ENCODE results near the gene DOP1A. TPM values are rescaled to one million over a fixed set of nuclear protein-coding genes. Genes with fewer than 3 reads are reported as not detected.

Gene DOP1A
- total RNA-seq, 1 experiment from 2014 or later = 31.9 TPM

GRCh38 chr6:83126223-83126622, 58.8 kb downstream of the DOP1A start:
- Histone ChIP-seq H3K27ac (ENCODE audit: low read depth, low read length, poor library complexity, severe bottlenecking) (no peak overlapping the region), H3K36me3 (ENCODE audit: insufficient read depth, low read length, poor library complexity, severe bottlenecking) (peaks cover 55% of the 10 kb centered on the region), H3K9me3 (ENCODE audit: low read depth, low read length, poor library complexity, severe bottlenecking) (no peaks in the 10 kb centered on the region), H3K4me1 (ENCODE audit: insufficient read depth, low read length, poor library complexity, severe bottlenecking) (no peaks in the 10 kb centered on the region), H3K27me3 (replicated peaks; ENCODE audit: insufficient read depth, low read depth, low read length, poor library complexity) (no peaks in the 10 kb centered on the region), H3K4me3 (ENCODE audit: low read depth, low read length, poor library complexity, severe bottlenecking) (no peak overlapping the region)
- DNase-seq (ENCODE audit: low spot score) = no peak
- BruUV-seq (replicated peaks) = no TSS peak
- TF ChIP-seq EZH2 (IDR thresholded peaks at IDR 0.05; ENCODE audit: borderline replicate concordance, low read depth, low read length, poor library complexity, severe bottlenecking) = no peak
- TF ChIP-seq CTCF (conservative IDR thresholded peaks at IDR 0.05; ENCODE audit: low read depth, low read length) = no peak
- POLR2A ChIA-PET (ENCODE audit: low non-redundant PET) = no interaction called here
- intact Hi-C loops (cut with micrococcal nuclease; ENCODE audit: unreplicated experiment) = no loop called here
- CTCF ChIA-PET = no interaction called here

GRCh38 chr6:83126807-83127206, 59.3 kb downstream of the DOP1A start:
- no peak for DNase-seq (ENCODE audit: low spot score)
- Histone ChIP-seq H3K27me3 (replicated peaks; ENCODE audit: insufficient read depth, low read depth, low read length, poor library complexity) (no peaks in the 10 kb centered on the region), H3K36me3 (ENCODE audit: insufficient read depth, low read length, poor library complexity, severe bottlenecking) (peaks cover 55% of the 10 kb centered on the region), H3K9me3 (ENCODE audit: low read depth, low read length, poor library complexity, severe bottlenecking) (no peaks in the 10 kb centered on the region), H3K4me1 (ENCODE audit: insufficient read depth, low read length, poor library complexity, severe bottlenecking) (no peaks in the 10 kb centered on the region), H3K27ac (ENCODE audit: low read depth, low read length, poor library complexity, severe bottlenecking) (no peak overlapping the region), H3K4me3 (ENCODE audit: low read depth, low read length, poor library complexity, severe bottlenecking) (no peak overlapping the region)
- TF ChIP-seq CTCF (conservative IDR thresholded peaks at IDR 0.05; ENCODE audit: low read depth, low read length) = no peak
- no peak for TF ChIP-seq EZH2 (IDR thresholded peaks at IDR 0.05; ENCODE audit: borderline replicate concordance, low read depth, low read length, poor library complexity, severe bottlenecking)
- POLR2A ChIA-PET (ENCODE audit: low non-redundant PET) = no interaction called here
- CTCF ChIA-PET = no interaction called here
- BruUV-seq (replicated peaks) = no TSS peak
- intact Hi-C loops (cut with micrococcal nuclease; ENCODE audit: unreplicated experiment) = no loop called here

GRCh38 chr6:83127258-83127657, 59.8 kb downstream of the DOP1A start:
- H3K4me3 ChIP-seq (ENCODE audit: low read depth, low read length, poor library complexity, severe bottlenecking) = no peak overlapping the region
- H3K27me3 ChIP-seq (replicated peaks; ENCODE audit: insufficient read depth, low read depth, low read length, poor library complexity) = no peaks in the 10 kb centered on the region
- no peak for DNase-seq (ENCODE audit: low spot score)
- ChIA-PET POLR2A (ENCODE audit: low non-redundant PET) (no interaction called here), CTCF (no interaction called here)
- no peak for TF ChIP-seq EZH2 (IDR thresholded peaks at IDR 0.05; ENCODE audit: borderline replicate concordance, low read depth, low read length, poor library complexity, severe bottlenecking)
- TF ChIP-seq CTCF (conservative IDR thresholded peaks at IDR 0.05; ENCODE audit: low read depth, low read length) = no peak
- H3K9me3 ChIP-seq (ENCODE audit: low read depth, low read length, poor library complexity, severe bottlenecking) = no peaks in the 10 kb centered on the region
- no peaks in the 10 kb centered on the region for H3K4me1 ChIP-seq (ENCODE audit: insufficient read depth, low read length, poor library complexity, severe bottlenecking)
- intact Hi-C loops (cut with micrococcal nuclease; ENCODE audit: unreplicated experiment) = no loop called here
- H3K36me3 ChIP-seq (ENCODE audit: insufficient read depth, low read length, poor library complexity, severe bottlenecking) = peaks cover 57% of the 10 kb centered on the region
- no TSS peak for BruUV-seq (replicated peaks)
- H3K27ac ChIP-seq (ENCODE audit: low read depth, low read length, poor library complexity, severe bottlenecking) = no peak overlapping the region
